NCI-H2029 treated with DMSO at 0.1 percent for 48 hours (cell line): ENCODE measurements around the gene IL1A.

Experiments
- DNase-seq: peaks from one replicate; lab custom pipeline; 2025; lab: John Stamatoyannopoulos, UW

The IL1A gene

GRCh38 chr2:112818094-112818902 lies 34.0 kb upstream of the IL1A start:
- no peak for DNase-seq

- DNase-seq: no peak
These were observed 32.9 kb upstream of the IL1A start for GRCh38 chr2:112817082-112817689.

GRCh38 chr2:112814278-112814677 lies 30.0 kb upstream of the IL1A start:
- DNase-seq: no peak

GRCh38 chr2:112813280-112813966 lies 29.1 kb upstream of the IL1A start:
- no peak for DNase-seq

- no peak for DNase-seq
These were observed 28.3 kb upstream of the IL1A start for GRCh38 chr2:112812318-112813267.

GRCh38 chr2:112811841-112812306 lies 27.6 kb upstream of the IL1A start:
- no peak for DNase-seq

GRCh38 chr2:112811276-112811831 lies 27.1 kb upstream of the IL1A start:
- DNase-seq: no peak

GRCh38 chr2:112809112-112809511 lies 24.8 kb upstream of the IL1A start:
- DNase-seq: no peak

- DNase-seq: no peak
These were observed 23.0 kb upstream of the IL1A start for GRCh38 chr2:112807233-112807807.

- no peak for DNase-seq
These were observed 21.2 kb upstream of the IL1A start for GRCh38 chr2:112805542-112805941.

- DNase-seq: no peak
These were observed 19.6 kb upstream of the IL1A start for GRCh38 chr2:112803691-112804521.

- DNase-seq: no peak
These were observed 16.7 kb upstream of the IL1A start for GRCh38 chr2:112800881-112801583.

- no peak for DNase-seq
These were observed 15.0 kb upstream of the IL1A start for GRCh38 chr2:112798979-112799975.

GRCh38 chr2:112796486-112796885 lies 12.2 kb upstream of the IL1A start:
- no peak for DNase-seq

- no peak for DNase-seq
These were observed 11.5 kb upstream of the IL1A start for GRCh38 chr2:112795774-112796173.

- no peak for DNase-seq
These were observed 10.5 kb upstream of the IL1A start for GRCh38 chr2:112794841-112795240.

- DNase-seq: no peak
These were observed 9.9 kb upstream of the IL1A start for GRCh38 chr2:112794131-112794733.

- DNase-seq: no peak
These were observed 9.2 kb upstream of the IL1A start for GRCh38 chr2:112793449-112793978.
